ENCODE data around the gene VEZT.
"Not testable (repeated sequence)": the region's sequence is repeated elsewhere in the genome, so short reads cannot be mapped to it uniquely, and the experiment has no call there.

VEZT gene

GRCh38 chr12:95286713-95287112 is 69.1 kb downstream of the VEZT start:
- TF ChIP-seq CTCF (IDR thresholded peaks at IDR 0.05; ENCODE audit: borderline replicate concordance, insufficient read depth, low read depth, low read length), result no peak
- H3K4me3 ChIP-seq (ENCODE audit: low read depth, low read length), result no peak overlapping the region

GRCh38 chr12:95291501-95291900 is 73.9 kb downstream of the VEZT start:
- no peak for TF ChIP-seq CTCF (IDR thresholded peaks at IDR 0.05; ENCODE audit: borderline replicate concordance, insufficient read depth, low read depth, low read length)
- H3K4me3 ChIP-seq (ENCODE audit: low read depth, low read length), result no peak overlapping the region

GRCh38 chr12:95298916-95299315 is 81.3 kb downstream of the VEZT start:
- H3K4me3 ChIP-seq (ENCODE audit: low read depth, low read length), result no peak overlapping the region
- TF ChIP-seq CTCF (IDR thresholded peaks at IDR 0.05; ENCODE audit: borderline replicate concordance, insufficient read depth, low read depth, low read length), result no peak

GRCh38 chr12:95300286-95300685 is 82.7 kb downstream of the VEZT start:
- no peak overlapping the region for H3K4me3 ChIP-seq (ENCODE audit: low read depth, low read length)
- TF ChIP-seq CTCF (IDR thresholded peaks at IDR 0.05; ENCODE audit: borderline replicate concordance, insufficient read depth, low read depth, low read length), result no peak

- no peak overlapping the region for H3K4me3 ChIP-seq (ENCODE audit: low read depth, low read length)
- TF ChIP-seq CTCF (IDR thresholded peaks at IDR 0.05; ENCODE audit: borderline replicate concordance, insufficient read depth, low read depth, low read length), result no peak
These were observed 85.9 kb downstream of the VEZT start for GRCh38 chr12:95303476-95303875.

GRCh38 chr12:95304673-95305198 is 87.1 kb downstream of the VEZT start:
- H3K4me3 ChIP-seq (ENCODE audit: low read depth, low read length), result no peak overlapping the region
- no peak for TF ChIP-seq CTCF (IDR thresholded peaks at IDR 0.05; ENCODE audit: borderline replicate concordance, insufficient read depth, low read depth, low read length)

- H3K4me3 ChIP-seq (ENCODE audit: low read depth, low read length), result no peak overlapping the region
- TF ChIP-seq CTCF (IDR thresholded peaks at IDR 0.05; ENCODE audit: borderline replicate concordance, insufficient read depth, low read depth, low read length), result no peak
These were observed 95.0 kb downstream of the VEZT start for GRCh38 chr12:95312656-95313055.

GRCh38 chr12:95314756-95315155 is 97.1 kb downstream of the VEZT start:
- H3K4me3 ChIP-seq (ENCODE audit: low read depth, low read length), result not testable (repeated sequence)
